ENCODE measurements around the gene KIF1B.
"Not testable (repeated sequence)": the region's sequence is repeated elsewhere in the genome, so short reads cannot be mapped to it uniquely, and the experiment has no call there.

The KIF1B gene

GRCh38 chr1:10253149-10253548 lies 42.8 kb downstream of the KIF1B start:
- H3K36me3 ChIP-seq (ENCODE audit: insufficient read depth, low read length) = 0 out of 2 replicates have a peak, but pooled peaks cover 3% of the 10 kb centered on the region
- peak overlapping the region; percentile 56 for H3K27ac ChIP-seq (ENCODE audit: low read depth, low read length)
- H3K79me2 ChIP-seq (ENCODE audit: control insufficient read depth, insufficient read depth, low read length, unreplicated experiment) = peaks cover 69% of the 10 kb centered on the region
- no peaks in the 10 kb centered on the region for H3K27me3 ChIP-seq (ENCODE audit: insufficient read depth, low read length)
- peaks cover 21% of the 10 kb centered on the region for H3K4me1 ChIP-seq (ENCODE audit: control insufficient read depth, insufficient read depth, low read length, unreplicated experiment)
- H2AFZ ChIP-seq (ENCODE audit: low read length, unreplicated experiment) = no peak overlapping the region
- no peak overlapping the region for H3K4me3 ChIP-seq (ENCODE audit: low read depth, low read length)

GRCh38 chr1:10253755-10254154 lies 43.4 kb downstream of the KIF1B start:
- Histone ChIP-seq H3K27ac (ENCODE audit: low read depth, low read length) (peak overlapping the region; percentile 56), H3K79me2 (ENCODE audit: control insufficient read depth, insufficient read depth, low read length, unreplicated experiment) (peaks cover 63% of the 10 kb centered on the region), H3K4me1 (ENCODE audit: control insufficient read depth, insufficient read depth, low read length, unreplicated experiment) (peaks cover 21% of the 10 kb centered on the region), H2AFZ (ENCODE audit: low read length, unreplicated experiment) (no peak overlapping the region), H3K36me3 (ENCODE audit: insufficient read depth, low read length) (peaks cover 8% of the 10 kb centered on the region), H3K27me3 (ENCODE audit: insufficient read depth, low read length) (no peaks in the 10 kb centered on the region), H3K4me3 (ENCODE audit: low read depth, low read length) (no peak overlapping the region)

- peaks cover 13% of the 10 kb centered on the region for H3K4me1 ChIP-seq (ENCODE audit: control insufficient read depth, insufficient read depth, low read length, unreplicated experiment)
- H3K36me3 ChIP-seq (ENCODE audit: insufficient read depth, low read length) = peaks cover 19% of the 10 kb centered on the region
- peaks cover 29% of the 10 kb centered on the region for H3K79me2 ChIP-seq (ENCODE audit: control insufficient read depth, insufficient read depth, low read length, unreplicated experiment)
- no peak overlapping the region for H3K4me3 ChIP-seq (ENCODE audit: low read depth, low read length)
- no peak overlapping the region for H2AFZ ChIP-seq (ENCODE audit: low read length, unreplicated experiment)
- H3K27ac ChIP-seq (ENCODE audit: low read depth, low read length) = 0 out of 2 replicates have a peak overlapping the region, but pooled peaks have one; percentile 13
- no peaks in the 10 kb centered on the region for H3K27me3 ChIP-seq (ENCODE audit: insufficient read depth, low read length)
Measured at GRCh38 chr1:10257851-10258250, 47.5 kb downstream of the KIF1B start.

- H3K27ac ChIP-seq (ENCODE audit: low read depth, low read length); H2AFZ ChIP-seq (ENCODE audit: low read length, unreplicated experiment); H3K4me1 ChIP-seq (ENCODE audit: control insufficient read depth, insufficient read depth, low read length, unreplicated experiment); H3K27me3 ChIP-seq (ENCODE audit: insufficient read depth, low read length); H3K4me3 ChIP-seq (ENCODE audit: low read depth, low read length): not testable (repeated sequence)
- Histone ChIP-seq H3K79me2 (ENCODE audit: control insufficient read depth, insufficient read depth, low read length, unreplicated experiment) (peaks cover 12% of the 10 kb centered on the region), H3K36me3 (ENCODE audit: insufficient read depth, low read length) (peaks cover 20% of the 10 kb centered on the region)
Measured at GRCh38 chr1:10259547-10259946, 49.2 kb downstream of the KIF1B start.

GRCh38 chr1:10263450-10264082 lies 53.2 kb downstream of the KIF1B start:
- no peaks in the 10 kb centered on the region for H3K4me1 ChIP-seq (ENCODE audit: control insufficient read depth, insufficient read depth, low read length, unreplicated experiment)
- H3K79me2 ChIP-seq (ENCODE audit: control insufficient read depth, insufficient read depth, low read length, unreplicated experiment) = no peaks in the 10 kb centered on the region
- H3K27ac ChIP-seq (ENCODE audit: low read depth, low read length) = no peak overlapping the region
- no peaks in the 10 kb centered on the region for H3K27me3 ChIP-seq (ENCODE audit: insufficient read depth, low read length)
- H2AFZ ChIP-seq (ENCODE audit: low read length, unreplicated experiment) = no peak overlapping the region
- H3K36me3 ChIP-seq (ENCODE audit: insufficient read depth, low read length) = peaks cover 18% of the 10 kb centered on the region
- H3K4me3 ChIP-seq (ENCODE audit: low read depth, low read length) = no peak overlapping the region

- no peaks in the 10 kb centered on the region for H3K27me3 ChIP-seq (ENCODE audit: insufficient read depth, low read length)
- no peak overlapping the region for H3K27ac ChIP-seq (ENCODE audit: low read depth, low read length)
- no peaks in the 10 kb centered on the region for H3K4me1 ChIP-seq (ENCODE audit: control insufficient read depth, insufficient read depth, low read length, unreplicated experiment)
- H3K36me3 ChIP-seq (ENCODE audit: insufficient read depth, low read length) = peaks cover 19% of the 10 kb centered on the region
- H2AFZ ChIP-seq (ENCODE audit: low read length, unreplicated experiment) = no peak overlapping the region
- no peaks in the 10 kb centered on the region for H3K79me2 ChIP-seq (ENCODE audit: control insufficient read depth, insufficient read depth, low read length, unreplicated experiment)
- no peak overlapping the region for H3K4me3 ChIP-seq (ENCODE audit: low read depth, low read length)
Measured at GRCh38 chr1:10265027-10265426, 54.7 kb downstream of the KIF1B start.

- H2AFZ ChIP-seq (ENCODE audit: low read length, unreplicated experiment) = no peak overlapping the region
- H3K27ac ChIP-seq (ENCODE audit: low read depth, low read length) = no peak overlapping the region
- H3K27me3 ChIP-seq (ENCODE audit: insufficient read depth, low read length) = no peaks in the 10 kb centered on the region
- peaks cover 19% of the 10 kb centered on the region for H3K36me3 ChIP-seq (ENCODE audit: insufficient read depth, low read length)
- H3K4me1 ChIP-seq (ENCODE audit: control insufficient read depth, insufficient read depth, low read length, unreplicated experiment) = no peaks in the 10 kb centered on the region
- H3K79me2 ChIP-seq (ENCODE audit: control insufficient read depth, insufficient read depth, low read length, unreplicated experiment) = no peaks in the 10 kb centered on the region
- H3K4me3 ChIP-seq (ENCODE audit: low read depth, low read length) = no peak overlapping the region
Measured at GRCh38 chr1:10265900-10266299, 55.5 kb downstream of the KIF1B start.

- no peak overlapping the region for H2AFZ ChIP-seq (ENCODE audit: low read length, unreplicated experiment)
- peaks cover 23% of the 10 kb centered on the region; the same call in 1 of the 2 replicates for H3K36me3 ChIP-seq (ENCODE audit: insufficient read depth, low read length)
- no peaks in the 10 kb centered on the region for H3K79me2 ChIP-seq (ENCODE audit: control insufficient read depth, insufficient read depth, low read length, unreplicated experiment)
- no peaks in the 10 kb centered on the region for H3K4me1 ChIP-seq (ENCODE audit: control insufficient read depth, insufficient read depth, low read length, unreplicated experiment)
- H3K27me3 ChIP-seq (ENCODE audit: insufficient read depth, low read length) = no peaks in the 10 kb centered on the region
- no peak overlapping the region for H3K27ac ChIP-seq (ENCODE audit: low read depth, low read length)
- no peak overlapping the region for H3K4me3 ChIP-seq (ENCODE audit: low read depth, low read length)
Measured at GRCh38 chr1:10267319-10267718, 56.9 kb downstream of the KIF1B start.

- Histone ChIP-seq H2AFZ (ENCODE audit: low read length, unreplicated experiment) (no peak overlapping the region), H3K79me2 (ENCODE audit: control insufficient read depth, insufficient read depth, low read length, unreplicated experiment) (no peaks in the 10 kb centered on the region), H3K4me1 (ENCODE audit: control insufficient read depth, insufficient read depth, low read length, unreplicated experiment) (no peaks in the 10 kb centered on the region), H3K4me3 (ENCODE audit: low read depth, low read length) (no peak overlapping the region), H3K27me3 (ENCODE audit: insufficient read depth, low read length) (no peaks in the 10 kb centered on the region), H3K27ac (ENCODE audit: low read depth, low read length) (no peak overlapping the region), H3K36me3 (ENCODE audit: insufficient read depth, low read length) (peaks cover 19% of the 10 kb centered on the region; the same call in 1 of the 2 replicates)
Measured at GRCh38 chr1:10267921-10268320, 57.6 kb downstream of the KIF1B start.

- Histone ChIP-seq H3K27ac (ENCODE audit: low read depth, low read length) (no peak overlapping the region), H3K79me2 (ENCODE audit: control insufficient read depth, insufficient read depth, low read length, unreplicated experiment) (no peaks in the 10 kb centered on the region), H3K27me3 (ENCODE audit: insufficient read depth, low read length) (no peaks in the 10 kb centered on the region), H2AFZ (ENCODE audit: low read length, unreplicated experiment) (no peak overlapping the region), H3K4me1 (ENCODE audit: control insufficient read depth, insufficient read depth, low read length, unreplicated experiment) (no peaks in the 10 kb centered on the region), H3K36me3 (ENCODE audit: insufficient read depth, low read length) (peaks cover 25% of the 10 kb centered on the region), H3K4me3 (ENCODE audit: low read depth, low read length) (no peak overlapping the region)
Measured at GRCh38 chr1:10271090-10271489, 60.7 kb downstream of the KIF1B start.

- H3K79me2 ChIP-seq (ENCODE audit: control insufficient read depth, insufficient read depth, low read length, unreplicated experiment) = no peaks in the 10 kb centered on the region
- peaks cover 25% of the 10 kb centered on the region for H3K36me3 ChIP-seq (ENCODE audit: insufficient read depth, low read length)
- no peak overlapping the region for H2AFZ ChIP-seq (ENCODE audit: low read length, unreplicated experiment)
- H3K4me1 ChIP-seq (ENCODE audit: control insufficient read depth, insufficient read depth, low read length, unreplicated experiment) = no peaks in the 10 kb centered on the region
- H3K27me3 ChIP-seq (ENCODE audit: insufficient read depth, low read length) = no peaks in the 10 kb centered on the region
- no peak overlapping the region for H3K4me3 ChIP-seq (ENCODE audit: low read depth, low read length)
- H3K27ac ChIP-seq (ENCODE audit: low read depth, low read length) = no peak overlapping the region
Measured at GRCh38 chr1:10271869-10272268, 61.5 kb downstream of the KIF1B start.

Data from ACC112 (cell line).